ENCODE data around the gene THAP4.

DNA sequence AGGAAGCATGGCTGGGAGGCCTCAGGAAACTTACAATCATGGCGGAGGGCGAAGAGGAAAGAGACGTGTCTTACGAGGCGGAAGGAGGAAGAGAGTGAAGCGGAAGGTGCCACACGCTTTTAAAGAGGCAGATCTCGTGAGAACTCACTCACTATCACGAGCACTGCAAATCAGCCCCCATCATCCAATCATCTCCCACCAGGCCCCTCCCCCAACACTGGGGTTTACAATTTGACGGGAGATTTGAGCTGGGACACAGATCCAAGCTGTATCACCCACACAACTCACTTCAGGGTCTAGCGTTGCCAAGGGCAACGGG, 83.5 kb downstream of the THAP4 start:
- no peak for TF ChIP-seq POLR2A (IDR thresholded peaks at IDR 0.05)
- TF ChIP-seq, protein P1, sequence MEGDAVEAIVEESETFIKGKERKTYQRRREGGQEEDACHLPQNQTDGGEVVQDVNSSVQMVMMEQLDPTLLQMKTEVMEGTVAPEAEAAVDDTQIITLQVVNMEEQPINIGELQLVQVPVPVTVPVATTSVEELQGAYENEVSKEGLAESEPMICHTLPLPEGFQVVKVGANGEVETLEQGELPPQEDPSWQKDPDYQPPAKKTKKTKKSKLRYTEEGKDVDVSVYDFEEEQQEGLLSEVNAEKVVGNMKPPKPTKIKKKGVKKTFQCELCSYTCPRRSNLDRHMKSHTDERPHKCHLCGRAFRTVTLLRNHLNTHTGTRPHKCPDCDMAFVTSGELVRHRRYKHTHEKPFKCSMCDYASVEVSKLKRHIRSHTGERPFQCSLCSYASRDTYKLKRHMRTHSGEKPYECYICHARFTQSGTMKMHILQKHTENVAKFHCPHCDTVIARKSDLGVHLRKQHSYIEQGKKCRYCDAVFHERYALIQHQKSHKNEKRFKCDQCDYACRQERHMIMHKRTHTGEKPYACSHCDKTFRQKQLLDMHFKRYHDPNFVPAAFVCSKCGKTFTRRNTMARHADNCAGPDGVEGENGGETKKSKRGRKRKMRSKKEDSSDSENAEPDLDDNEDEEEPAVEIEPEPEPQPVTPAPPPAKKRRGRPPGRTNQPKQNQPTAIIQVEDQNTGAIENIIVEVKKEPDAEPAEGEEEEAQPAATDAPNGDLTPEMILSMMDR (IDR thresholded peaks at IDR 0.05) = no peak

Measured in body of pancreas (tissue), 4 donors.